GM19372 (cell line): Measurements from ENCODE around the gene ICAM2.
"Not testable (repeated sequence)": the region's sequence is repeated elsewhere in the genome, so short reads cannot be mapped to it uniquely, and the experiment has no call there.

Source experiments
- ATAC-seq: cut with Tn5 transposase; IDR thresholded peaks from one replicate; pipeline ENCODE4 v1.9.1; 2021; ENCODE audit warnings: mild to moderate bottlenecking, low read depth, moderate library complexity; ENCODE audit not compliant: unreplicated experiment

ICAM2 gene

DNA sequence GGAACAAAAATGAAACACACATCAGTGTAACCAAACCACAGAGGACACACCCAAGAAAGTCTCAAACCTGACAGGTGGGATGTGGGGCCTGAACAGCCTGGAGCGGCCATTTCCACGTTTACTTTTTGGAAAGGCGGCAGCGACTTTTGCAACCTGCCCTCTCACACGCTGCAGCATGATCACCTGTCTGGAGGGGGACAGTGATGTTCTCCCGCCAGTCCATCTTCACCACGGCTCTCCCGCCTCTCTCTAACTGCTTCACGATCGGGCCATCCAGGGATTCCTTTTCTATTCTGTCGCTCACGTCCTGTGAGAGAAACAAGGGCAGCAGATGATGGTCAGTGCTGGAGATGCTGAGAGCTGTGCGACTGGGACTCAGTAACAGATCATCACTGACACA, 24.7 kb upstream of the ICAM2 start:
- no peak for ATAC-seq

DNA sequence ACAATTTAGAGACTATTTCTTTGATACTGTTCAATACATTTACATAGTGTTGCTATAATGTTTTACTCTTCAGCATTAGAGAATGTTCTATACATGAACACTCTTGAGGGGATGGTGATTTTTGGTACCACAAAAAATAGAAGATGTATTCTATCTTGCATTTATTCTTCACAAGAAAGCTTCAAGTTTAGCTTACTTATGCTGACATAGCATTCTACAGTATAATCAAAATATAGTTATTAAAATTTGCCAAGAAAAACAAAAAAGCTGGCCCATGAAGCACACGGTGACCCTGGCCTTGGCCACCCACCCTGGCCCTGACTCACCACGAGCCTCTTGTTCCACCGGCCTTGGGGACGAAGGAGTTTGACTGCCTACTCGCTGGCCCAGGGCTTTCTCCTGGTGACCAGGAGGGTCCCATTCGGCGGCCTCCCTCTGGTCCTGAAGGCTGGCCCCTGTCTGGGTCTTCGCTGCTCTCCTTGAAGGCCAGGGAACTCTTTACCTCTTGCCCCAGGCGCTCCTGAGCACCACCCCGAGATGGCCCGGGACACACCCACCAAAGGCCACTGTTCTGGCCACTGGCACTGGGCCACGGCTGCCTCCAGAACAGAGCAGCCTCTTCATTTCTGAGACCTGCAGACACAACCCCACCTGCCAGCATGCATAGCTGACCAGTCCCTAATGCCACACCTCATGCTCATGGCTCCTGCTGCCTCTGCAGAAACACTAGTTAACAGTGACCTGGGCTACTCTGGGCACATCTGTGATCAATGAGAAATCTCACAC, 22.5 kb upstream of the ICAM2 start:
- ATAC-seq: no peak

DNA sequence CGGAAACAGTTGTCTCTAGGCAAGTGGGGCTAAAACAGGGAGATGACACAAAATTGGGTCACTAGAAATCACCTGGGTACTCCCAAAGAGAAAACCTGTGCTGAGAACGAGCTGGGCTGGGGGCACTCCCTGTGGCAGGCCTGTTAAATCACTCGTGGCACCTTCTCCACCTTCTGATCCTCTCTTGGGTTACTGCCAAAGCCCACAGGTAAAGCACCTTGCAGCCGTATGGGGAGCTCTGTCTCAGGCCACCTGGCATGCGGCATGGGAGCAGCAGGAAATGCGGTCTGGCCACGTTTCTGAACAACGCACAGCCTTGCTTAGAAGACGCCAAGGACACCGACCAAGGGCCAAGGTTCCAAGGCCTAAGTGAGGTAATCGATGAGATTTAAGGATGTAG, 21.5 kb upstream of the ICAM2 start:
- ATAC-seq: no peak

DNA sequence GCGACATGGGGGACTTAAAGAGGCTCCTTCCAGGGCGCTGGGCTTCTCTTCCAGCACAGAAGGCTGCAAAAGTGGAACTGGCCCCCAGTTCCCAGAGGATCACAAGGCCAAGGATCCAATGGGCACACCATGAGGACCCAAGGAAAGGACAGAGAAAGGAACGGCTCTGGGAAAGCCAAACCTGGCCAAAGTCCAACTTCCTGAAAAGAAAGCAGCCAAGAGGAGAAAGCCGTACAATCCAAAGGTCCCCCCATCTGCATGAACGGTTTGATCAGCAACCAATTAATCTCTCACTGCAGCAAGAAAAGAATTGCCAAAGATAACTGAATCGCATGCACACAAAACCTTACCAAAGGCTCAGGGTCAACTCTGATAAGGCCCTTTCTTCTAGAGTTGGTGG, 19.8 kb upstream of the ICAM2 start:
- ATAC-seq: no peak

DNA sequence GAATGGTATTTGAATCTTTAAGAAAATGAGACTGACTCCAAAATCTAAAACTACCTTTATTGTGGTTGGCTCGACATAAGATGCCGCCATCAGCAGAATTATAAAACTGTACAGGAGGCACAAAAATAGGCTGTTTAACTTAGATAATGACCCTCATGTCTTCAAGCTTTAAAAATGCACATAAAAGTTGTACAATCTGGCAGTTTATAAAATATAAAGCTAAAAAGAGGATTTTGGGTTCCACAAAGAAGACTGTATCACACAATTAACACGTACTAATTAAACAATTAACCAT, 18.6 kb upstream of the ICAM2 start:
- ATAC-seq: no peak

DNA sequence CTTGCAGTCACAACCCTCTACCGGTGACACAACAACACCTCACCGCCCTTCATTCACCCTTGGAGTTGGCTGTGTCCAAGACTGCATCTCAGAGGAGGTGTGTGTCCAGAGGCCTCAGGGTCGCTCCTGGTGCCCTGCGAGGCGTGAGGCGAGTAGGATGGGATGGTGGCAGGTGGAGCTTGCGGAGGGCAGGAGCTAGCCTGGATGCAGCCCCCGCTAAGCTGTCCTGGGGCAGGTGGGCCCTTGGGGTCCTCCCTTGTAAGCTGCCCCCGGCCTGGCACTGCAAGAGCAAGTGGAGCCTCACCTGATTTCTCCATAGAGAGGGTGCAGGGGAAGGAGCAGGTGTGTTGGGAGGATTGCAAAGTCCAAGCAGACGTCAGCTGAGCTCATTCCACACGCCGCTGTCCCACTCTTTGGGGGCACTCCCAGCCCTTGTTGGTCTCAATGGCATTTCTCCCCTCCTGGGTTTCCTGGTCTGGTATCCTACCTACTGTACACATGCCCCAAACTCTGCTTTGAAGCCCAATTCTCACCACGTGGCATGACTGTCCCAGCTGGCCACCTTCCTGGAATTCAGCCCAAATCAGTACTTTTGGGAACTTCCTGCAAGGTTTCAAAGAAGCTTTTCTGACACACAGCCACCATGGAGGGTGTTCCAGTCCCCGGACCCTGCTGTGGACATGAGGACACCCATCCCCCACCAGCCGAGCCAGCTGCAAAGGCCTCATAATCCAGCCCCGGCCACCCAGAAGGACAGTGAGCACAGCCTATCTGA, 18.1 kb upstream of the ICAM2 start:
- no peak for ATAC-seq

DNA sequence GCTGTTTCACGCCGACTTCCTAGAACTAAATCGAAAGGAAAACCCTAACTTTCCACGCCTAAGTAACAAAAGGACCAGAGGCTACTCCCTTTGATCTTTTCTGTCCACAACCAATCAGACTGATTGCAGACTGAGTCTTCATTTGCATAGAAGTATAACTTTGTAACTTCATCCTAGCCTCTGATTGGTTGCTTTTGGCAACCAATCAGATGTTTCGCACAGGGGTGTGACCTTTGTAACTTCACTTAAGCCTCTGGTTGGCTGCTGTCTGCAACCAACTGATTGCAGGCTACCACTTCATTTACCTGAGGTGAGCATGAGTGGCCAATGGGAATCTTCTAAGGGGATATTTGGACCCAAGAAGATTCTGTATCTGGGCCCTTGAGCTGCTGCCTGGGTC, 17.4 kb upstream of the ICAM2 start:
- ATAC-seq: no peak

DNA sequence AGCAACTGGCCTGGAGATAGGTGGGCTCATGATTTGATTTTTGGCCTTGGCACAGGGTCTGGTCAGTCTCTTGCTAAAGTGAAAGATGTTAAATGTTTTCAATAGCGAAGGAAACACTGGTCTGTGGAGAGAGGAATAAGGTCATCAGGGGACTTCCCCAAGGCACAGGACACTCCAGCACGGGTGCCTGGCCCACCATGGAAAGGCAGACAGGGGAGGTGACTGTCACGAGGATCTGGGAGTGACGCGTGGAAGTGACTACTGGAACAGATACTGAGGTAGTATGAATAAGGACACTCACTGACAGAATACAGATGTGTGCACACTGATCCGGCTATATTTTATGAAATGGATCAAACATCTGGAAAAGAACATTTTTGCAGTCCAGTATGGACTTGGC, 16.7 kb upstream of the ICAM2 start:
- no peak for ATAC-seq

DNA sequence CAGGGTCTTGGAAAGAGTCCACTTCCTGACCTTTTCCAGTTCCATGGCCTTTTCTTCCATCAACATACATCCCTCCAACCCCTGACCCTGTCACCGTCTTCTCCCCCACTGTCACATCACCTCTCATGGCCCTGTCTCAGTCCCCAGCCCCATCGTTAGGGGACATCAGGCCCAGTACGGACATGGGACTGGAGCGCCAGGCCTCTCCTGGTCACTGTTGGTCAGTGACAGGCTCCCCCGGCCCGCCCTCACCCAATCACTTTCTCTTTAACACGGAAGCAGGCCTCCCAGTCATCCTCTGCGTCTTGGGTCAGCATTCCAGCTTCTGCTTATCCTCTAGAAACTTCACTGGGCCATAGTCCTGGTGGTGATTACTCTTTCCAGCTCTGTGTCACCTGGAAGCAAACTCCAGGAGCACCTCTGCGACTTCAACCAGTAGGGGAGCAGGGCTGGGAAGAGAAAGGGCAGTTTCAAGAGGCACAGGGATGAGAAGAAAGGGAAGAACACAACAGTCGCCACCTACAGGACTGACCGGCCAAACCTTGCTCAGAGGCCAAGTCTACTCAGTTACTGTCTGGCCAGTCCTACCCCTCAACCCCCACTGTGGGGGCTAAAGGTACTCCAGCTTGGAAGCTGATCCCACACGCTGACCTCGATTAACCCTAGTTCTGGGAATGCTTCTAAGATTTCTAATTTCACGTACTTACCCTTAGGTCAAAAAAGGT, 15.9 kb upstream of the ICAM2 start:
- ATAC-seq: no peak

DNA sequence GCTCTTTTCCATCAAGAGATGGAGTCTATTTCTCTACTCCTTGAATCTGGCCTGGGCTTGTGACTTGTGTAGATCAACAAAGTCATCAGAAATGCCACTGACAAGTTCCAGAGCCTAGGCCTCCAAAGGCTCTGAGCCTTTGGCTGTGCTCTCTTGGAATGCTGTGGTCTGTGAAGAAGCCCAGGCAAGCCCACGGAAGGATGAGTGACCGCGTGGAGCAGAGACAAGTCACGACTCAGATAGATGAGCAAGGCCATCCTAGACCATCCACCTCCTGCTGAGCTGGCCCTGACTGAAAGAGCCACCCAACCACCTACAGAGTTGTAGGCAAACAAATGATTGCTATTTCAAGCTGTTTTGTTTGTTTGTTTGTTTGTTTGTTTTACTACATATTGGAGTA, 11.6 kb upstream of the ICAM2 start:
- ATAC-seq: no peak

DNA sequence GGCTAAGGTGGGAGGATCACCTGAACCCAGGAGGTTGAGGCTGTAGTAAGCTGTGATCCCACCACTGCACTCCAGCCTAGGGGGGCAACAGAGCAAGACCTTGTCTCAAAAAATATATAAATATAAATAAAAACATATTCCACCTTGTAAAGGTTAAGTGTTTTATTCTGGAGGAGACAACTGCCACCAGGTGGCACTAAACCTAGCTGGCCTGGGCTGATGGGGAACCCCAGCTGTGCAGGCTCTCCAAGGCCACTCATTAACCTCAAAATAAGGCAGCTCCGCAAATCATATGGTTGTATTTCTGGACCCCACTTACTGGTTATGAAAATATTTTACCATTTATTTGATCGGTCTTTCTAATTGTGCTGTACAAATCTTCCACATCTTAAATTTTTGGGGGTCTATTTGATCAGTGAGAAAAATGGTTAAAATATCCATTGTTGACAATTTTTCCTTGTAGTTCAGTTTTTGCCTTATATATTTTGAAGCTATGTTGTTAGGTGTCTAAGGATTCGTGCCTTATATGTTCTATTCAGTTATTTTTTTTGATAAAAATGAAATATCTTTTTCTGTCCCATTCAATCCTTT, 8.5 kb upstream of the ICAM2 start:
- ATAC-seq: no peak

DNA sequence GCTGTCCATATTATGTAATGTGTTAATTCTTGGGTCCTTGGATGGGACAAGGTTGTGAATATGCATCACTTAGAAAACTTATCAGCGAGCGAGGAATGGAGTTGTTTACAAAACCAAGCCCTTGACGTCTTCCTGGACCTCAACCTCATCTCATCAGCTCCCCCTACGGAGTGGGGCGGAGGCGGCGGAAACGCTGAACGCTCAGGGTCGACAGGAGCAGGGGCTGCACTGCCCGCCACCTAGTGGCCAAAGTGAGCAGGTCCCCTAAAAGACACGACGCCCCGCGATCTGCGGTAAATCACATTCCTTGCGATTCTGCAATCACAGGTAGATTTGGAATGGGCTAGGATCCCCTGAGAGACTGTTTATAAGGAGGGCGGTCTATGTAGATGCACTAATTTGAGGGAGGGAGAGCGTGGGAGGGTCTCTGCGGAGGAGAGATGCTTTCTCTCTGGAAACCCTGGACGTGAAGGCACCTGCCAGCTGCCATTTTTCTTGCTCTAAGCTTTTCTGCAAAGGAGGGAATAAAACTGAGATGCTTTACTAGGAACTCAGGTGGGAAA, 5.4 kb upstream of the ICAM2 start:
- peak; percentile 81 for ATAC-seq

DNA sequence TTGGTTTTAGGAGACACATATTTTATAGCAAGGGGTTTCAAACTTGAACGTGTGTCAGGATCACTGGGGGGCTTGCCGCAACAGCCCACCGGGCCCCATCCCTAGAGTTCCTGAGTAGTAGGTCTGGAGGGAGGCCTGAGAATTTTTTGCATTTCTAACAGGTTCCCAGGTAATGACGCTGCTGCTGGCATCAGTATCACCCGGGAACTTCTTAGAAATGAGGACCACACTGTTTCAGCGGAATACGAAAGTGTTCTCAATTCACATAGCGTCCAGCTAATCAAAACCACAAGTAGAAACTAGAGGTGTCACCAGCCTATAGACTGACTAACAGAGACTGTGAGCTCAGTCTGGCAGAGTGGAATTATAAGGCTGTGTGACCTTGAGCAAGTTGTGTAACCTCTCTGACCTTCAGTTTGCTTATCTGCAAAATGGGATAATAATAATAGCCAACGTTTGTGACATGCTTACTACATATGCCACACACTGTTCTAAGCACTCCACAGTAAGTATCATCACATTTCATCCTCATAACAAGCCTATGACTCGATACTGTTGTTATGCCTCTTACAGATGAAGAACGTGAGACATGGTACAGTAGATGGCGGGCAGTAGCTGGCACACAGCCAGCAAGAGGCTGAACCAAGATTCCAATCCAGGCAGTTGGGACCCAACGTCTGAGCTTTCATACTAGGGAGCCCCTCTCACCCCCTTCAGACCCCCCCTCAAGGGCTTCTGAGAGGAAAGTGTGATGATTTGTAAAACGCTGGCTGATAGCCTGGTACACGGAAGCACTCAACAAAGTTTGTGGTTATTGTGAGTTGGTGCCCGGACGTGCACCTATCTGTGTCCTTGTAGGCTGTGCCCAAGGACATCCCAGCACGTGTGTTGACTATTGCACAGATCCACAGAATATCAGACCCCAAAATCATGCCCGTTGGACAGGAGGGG, 4.6 kb upstream of the ICAM2 start:
- ATAC-seq: no peak

DNA sequence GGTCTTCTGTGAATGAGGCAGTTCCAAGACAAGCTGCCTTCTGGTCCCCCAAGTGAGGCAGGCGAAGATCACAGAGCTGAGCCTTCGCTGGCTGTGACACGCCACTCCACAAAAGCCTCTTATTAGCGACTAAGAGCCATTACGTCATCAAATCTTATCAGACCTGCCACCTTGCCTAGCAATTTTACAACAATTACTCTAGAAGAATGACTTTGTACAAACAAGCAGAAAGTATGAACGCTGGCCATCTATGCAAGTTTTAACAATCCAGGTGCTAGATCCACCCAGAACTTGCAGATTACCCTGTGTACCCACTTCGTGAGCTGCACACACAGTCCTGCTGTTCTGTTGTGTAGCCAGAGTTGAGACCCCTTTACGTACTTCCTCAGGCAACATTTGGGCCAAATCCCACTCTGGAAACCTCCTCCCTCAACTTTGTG, 3.8 kb upstream of the ICAM2 start:
- ATAC-seq: no peak

DNA sequence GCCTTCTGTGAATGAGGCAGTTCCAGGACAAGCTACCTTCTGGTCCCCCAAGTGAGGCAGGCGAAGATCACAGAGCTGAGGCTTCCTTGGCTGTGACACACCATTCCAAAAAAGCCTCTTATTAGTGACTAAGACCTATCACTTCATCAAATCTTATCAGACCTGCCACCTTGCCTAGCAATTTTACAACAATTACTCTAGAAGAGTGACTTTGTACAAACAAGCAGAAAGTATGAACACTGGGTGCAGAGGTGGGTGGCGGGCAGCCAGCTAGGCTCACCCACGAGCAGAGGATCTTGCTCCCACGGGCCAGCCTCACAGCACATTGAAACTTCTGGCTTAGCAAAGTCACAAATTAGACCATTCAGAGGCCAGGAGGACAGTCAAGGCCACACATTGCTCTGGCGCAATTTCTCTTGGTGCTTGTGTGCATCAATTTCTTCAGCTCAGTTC, 2.2 kb upstream of the ICAM2 start:
- no peak for ATAC-seq

DNA sequence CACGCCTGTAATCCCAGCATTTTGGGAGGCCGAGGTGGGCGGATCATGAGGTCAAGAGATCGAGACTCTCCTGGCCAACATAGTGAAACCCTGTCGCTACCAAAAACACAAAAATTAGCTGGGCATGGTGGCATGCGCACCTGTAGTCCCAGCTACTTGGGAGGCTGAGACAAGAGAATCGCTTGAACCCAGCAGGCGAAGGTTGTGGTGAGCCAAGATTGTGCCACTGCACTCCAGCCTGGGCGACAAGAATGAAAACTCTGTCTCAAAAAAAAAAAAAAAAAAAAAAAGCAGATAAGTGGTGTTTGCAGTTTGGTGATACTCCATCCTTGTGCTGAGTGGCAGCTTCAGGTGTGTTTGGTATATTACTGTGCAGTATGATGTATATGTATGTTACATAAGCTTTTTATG, 877 bp downstream of the ICAM2 start:
- ATAC-seq: not testable (repeated sequence)

DNA sequence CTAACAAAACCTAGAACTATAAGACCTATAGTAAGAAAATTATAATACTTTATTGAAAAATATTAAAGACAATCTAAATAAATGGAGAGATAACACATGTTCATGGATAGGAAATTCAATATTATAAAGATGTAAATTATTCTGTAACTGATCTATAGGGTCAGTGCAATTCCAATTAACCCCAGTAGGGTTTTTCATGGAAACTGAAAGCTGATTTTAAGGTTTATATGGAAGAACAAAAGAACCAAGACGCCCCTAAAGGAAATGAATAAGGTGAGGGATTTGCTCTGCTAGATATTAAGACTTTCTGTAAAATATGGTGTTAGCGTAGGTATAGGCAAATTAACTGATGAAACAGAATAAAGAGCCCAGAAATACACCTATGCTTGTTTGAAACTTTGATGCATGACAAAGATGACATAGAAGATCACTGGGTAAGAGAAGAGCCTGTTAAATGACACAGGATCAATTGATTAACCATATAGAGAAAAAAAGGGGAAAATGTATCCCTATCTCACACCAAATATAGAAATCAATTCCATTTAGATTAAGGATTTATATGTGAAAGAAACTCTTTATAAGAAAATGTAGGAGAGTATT, 3.0 kb downstream of the ICAM2 start:
- no peak for ATAC-seq

DNA sequence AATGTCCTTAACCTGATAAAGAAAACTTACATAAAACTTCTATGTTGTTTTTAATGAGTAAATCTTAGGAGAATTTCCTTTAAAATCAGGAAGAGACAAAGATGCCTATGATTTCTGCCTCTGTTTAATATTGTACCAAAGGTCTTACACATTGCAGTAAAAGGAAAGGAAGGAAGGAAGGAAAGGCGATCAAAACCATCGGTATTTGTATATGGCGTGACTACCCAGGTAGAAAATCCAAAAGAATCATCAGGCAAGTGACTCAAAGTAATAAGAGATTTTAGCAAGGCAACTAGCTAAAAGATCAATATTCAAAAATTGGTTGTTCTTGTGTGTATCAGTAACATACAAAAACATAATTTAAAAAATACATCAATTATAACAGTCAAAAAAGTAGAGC, 3.5 kb downstream of the ICAM2 start:
- no peak for ATAC-seq

DNA sequence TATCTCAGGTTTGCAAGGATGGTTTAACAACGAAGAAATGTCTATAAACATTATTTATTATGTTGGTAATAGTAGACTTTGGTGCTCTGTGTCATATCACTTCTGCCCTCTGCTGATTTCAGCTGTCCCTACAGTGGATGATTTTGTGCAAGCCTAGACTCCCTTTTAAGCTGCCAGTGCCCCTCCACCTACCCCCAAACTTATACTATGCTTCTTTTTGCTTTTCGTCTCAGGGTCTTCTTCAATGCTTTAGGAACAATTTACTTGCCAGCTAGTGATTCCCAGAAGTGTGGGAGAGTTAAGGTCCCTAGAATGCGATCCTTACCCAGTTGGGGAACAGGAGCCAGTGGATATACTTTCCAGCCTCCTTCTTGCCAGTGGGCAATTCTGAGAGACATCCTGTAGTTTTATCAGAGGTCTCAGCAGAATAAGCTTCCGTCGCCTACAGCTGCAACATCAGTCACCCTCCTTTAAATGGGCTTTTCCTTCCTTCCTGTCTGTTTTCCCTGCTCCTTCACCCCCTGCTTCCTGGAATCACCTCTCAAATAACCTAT, 4.1 kb downstream of the ICAM2 start:
- ATAC-seq: no peak
